ENCODE results near the gene PSMB4. TPM values are rescaled to one million over a fixed set of nuclear protein-coding genes. Genes with fewer than 3 reads are reported as not detected.

The PSMB4 gene
- total and polyA plus RNA-seq, 2 experiments from 2014 or later: 348 to 417 TPM

DNA sequence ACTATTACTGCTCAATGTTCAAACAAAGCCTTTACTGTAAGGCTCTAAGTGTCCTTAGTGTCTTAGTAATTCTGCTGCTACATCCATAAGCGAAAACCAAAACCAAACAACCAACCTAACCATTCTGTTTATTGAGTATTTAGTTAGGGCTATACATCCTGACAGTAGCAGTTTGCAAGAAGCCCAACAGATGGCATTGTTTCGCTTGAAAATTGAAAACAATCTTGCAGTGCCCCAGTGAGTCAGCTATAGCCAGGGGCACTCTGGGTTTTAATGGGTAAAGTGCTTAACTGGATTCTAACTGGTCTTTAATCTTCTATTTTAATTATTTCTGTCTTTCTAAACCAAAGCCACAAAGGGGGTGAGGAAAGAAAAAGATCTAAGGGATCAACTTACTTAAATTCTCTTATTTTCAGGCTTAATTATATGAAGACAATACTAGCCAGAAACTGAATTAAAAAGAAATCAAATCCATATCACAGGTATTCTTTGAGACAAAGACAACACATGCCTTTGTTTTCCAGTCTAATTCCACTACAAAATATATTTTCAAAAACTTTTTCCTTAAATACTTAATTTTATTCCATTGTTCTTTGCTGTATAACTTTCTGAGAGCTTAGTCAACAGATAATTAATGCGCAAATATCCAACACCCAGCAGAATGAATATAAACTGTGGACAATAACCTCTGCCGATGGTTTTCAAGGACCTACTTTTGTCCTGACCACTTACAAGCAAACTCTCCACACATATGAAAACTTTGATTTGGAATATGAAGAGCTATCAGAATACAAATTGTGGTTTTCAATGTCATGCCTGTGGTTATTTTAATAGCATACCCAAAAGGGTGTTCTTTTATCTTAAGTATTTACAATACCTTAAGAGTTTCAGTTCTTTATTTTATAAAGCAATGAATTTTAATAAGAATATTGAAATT, 44.7 kb downstream of the PSMB4 start:
- DNase-seq (ENCODE audit: low spot score) (peak; percentile 89), ATAC-seq (peak; percentile 95)
- TF ChIP-seq, protein P1, sequence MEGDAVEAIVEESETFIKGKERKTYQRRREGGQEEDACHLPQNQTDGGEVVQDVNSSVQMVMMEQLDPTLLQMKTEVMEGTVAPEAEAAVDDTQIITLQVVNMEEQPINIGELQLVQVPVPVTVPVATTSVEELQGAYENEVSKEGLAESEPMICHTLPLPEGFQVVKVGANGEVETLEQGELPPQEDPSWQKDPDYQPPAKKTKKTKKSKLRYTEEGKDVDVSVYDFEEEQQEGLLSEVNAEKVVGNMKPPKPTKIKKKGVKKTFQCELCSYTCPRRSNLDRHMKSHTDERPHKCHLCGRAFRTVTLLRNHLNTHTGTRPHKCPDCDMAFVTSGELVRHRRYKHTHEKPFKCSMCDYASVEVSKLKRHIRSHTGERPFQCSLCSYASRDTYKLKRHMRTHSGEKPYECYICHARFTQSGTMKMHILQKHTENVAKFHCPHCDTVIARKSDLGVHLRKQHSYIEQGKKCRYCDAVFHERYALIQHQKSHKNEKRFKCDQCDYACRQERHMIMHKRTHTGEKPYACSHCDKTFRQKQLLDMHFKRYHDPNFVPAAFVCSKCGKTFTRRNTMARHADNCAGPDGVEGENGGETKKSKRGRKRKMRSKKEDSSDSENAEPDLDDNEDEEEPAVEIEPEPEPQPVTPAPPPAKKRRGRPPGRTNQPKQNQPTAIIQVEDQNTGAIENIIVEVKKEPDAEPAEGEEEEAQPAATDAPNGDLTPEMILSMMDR (conservative IDR thresholded peaks at IDR 0.05; ENCODE audit: low read depth in 2 of 2): peak; percentile 70 to 77
- TF ChIP-seq ZNF114 (CRISPR knock-in tag; IDR thresholded peaks at IDR 0.05): no peak
- Mint-ChIP-seq H3K27me3 (ENCODE audit: insufficient read depth, low read depth, poor library complexity) (peaks cover 2% of the 10 kb centered on the region), H3K9me3 (no peaks in the 10 kb centered on the region), H3K36me3 (ENCODE audit: low read depth) (peaks cover 20% of the 10 kb centered on the region; the same call in 2 of the 3 replicates), H3K4me3 (no peak overlapping the region), H3K4me1 (peaks cover 8% of the 10 kb centered on the region; the same call in 2 of the 3 replicates), H3K27ac (peak overlapping the region; percentile 61)
- Histone ChIP-seq H2AFZ (no peak overlapping the region), H3K27ac (ENCODE audit: low read depth) (0 out of 2 replicates have a peak overlapping the region, but pooled peaks have one; percentile 0), H3K4me1 (ENCODE audit: insufficient read depth) (no peaks in the 10 kb centered on the region; the same call in 1 of the 2 replicates), H4K20me1 (replicated peaks; ENCODE audit: insufficient read depth) (peaks cover 47% of the 10 kb centered on the region), H3K9me2 (ENCODE audit: insufficient read depth) (no peaks in the 10 kb centered on the region), H3K36me3 (ENCODE audit: insufficient read depth) (peaks cover 5% of the 10 kb centered on the region; the same call in 1 of the 2 replicates), H3K79me2 (replicated peaks; ENCODE audit: insufficient read depth) (peaks cover 100% of the 10 kb centered on the region), H3K27me3 (ENCODE audit: insufficient read depth) (no peaks in the 10 kb centered on the region), H3K4me2 (no peak overlapping the region), H3K4me3 (no peak overlapping the region), H3F3A (replicated peaks; ENCODE audit: low read depth) (no peaks in the 10 kb centered on the region)

DNA sequence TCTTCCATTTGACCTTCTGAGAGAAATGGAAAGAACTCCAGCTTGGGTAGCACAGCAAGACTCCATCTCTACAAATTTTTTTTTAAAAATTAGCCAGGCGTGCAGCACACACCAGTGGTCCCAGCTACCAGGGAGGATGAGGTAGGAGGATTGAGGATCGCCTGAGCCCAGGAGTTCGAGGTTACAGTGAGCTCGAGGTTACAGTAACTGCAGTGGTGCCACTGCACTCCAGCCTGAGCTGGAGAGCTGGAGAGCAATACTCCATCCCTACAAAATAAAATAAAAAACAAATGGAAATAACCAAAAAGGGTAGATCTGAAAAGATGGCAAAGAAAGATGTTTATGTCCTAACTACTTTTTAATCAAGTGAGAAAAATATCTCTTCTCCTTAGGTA, 45.4 kb downstream of the PSMB4 start:
- Histone ChIP-seq H3K4me3 (no peak overlapping the region), H3K4me2 (no peak overlapping the region), H3K27ac (ENCODE audit: low read depth) (peak overlapping the region; percentile 53), H3K9me2 (ENCODE audit: insufficient read depth) (no peaks in the 10 kb centered on the region), H3F3A (replicated peaks; ENCODE audit: low read depth) (no peaks in the 10 kb centered on the region), H3K4me1 (ENCODE audit: insufficient read depth) (no peaks in the 10 kb centered on the region; the same call in 1 of the 2 replicates), H3K79me2 (replicated peaks; ENCODE audit: insufficient read depth) (peaks cover 100% of the 10 kb centered on the region), H2AFZ (no peak overlapping the region), H4K20me1 (replicated peaks; ENCODE audit: insufficient read depth) (peaks cover 53% of the 10 kb centered on the region), H3K36me3 (ENCODE audit: insufficient read depth) (peaks cover 5% of the 10 kb centered on the region; the same call in 1 of the 2 replicates), H3K27me3 (ENCODE audit: insufficient read depth) (no peaks in the 10 kb centered on the region)
- Mint-ChIP-seq H3K27me3 (ENCODE audit: insufficient read depth, low read depth, poor library complexity) (peaks cover 2% of the 10 kb centered on the region), H3K27ac (peak overlapping the region; percentile 83; the same call in 1 of the 2 replicates), H3K4me1 (peaks cover 8% of the 10 kb centered on the region; the same call in 2 of the 3 replicates), H3K4me3 (no peak overlapping the region), H3K36me3 (ENCODE audit: low read depth) (peaks cover 15% of the 10 kb centered on the region; the same call in 2 of the 3 replicates), H3K9me3 (no peaks in the 10 kb centered on the region)
- peak; percentile 64 for ATAC-seq
- no peak for DNase-seq (ENCODE audit: low spot score)
- no peak for TF ChIP-seq ZNF114 (CRISPR knock-in tag; IDR thresholded peaks at IDR 0.05)
- no peak for TF ChIP-seq POLR2AphosphoS5 (IDR thresholded peaks at IDR 0.05; ENCODE audit: low read depth)
- TF ChIP-seq CREB1 (CRISPR knock-in tag; IDR thresholded peaks at IDR 0.05; ENCODE audit: low read depth): no peak
- TF ChIP-seq NANOG (IDR thresholded peaks at IDR 0.05; ENCODE audit: borderline replicate concordance): no peak
- TF ChIP-seq, protein P1 (conservative IDR thresholded peaks at IDR 0.05; ENCODE audit: low read depth in 2 of 2): no peak
- TF ChIP-seq STAT1 (IDR thresholded peaks at IDR 0.05; ENCODE audit: unreplicated experiment): no peak
- TF ChIP-seq ZNF331 (CRISPR knock-in tag; IDR thresholded peaks at IDR 0.05; ENCODE audit: low read depth): no peak
- TF ChIP-seq JUNB (IDR thresholded peaks at IDR 0.05; ENCODE audit: unreplicated experiment): no peak
- no peak for TF ChIP-seq EZH2phosphoT487 (IDR thresholded peaks at IDR 0.05; ENCODE audit: unreplicated experiment)

Data from GM23338 (cell line).